ENCODE data around the gene AMER2.

AMER2 gene

GRCh38 chr13:25147638-25148401 is 24.3 kb downstream of the AMER2 start:
- H3K4me2 ChIP-seq (ENCODE audit: low read depth, low read length) = no peak overlapping the region
- H4K20me1 ChIP-seq (ENCODE audit: insufficient read depth, low read length) = no peaks in the 10 kb centered on the region
- H3K4me3 ChIP-seq (ENCODE audit: low read length) = no peak overlapping the region
- H3K27ac ChIP-seq (ENCODE audit: low read length) = no peak overlapping the region
- no peaks in the 10 kb centered on the region for H3K9me3 ChIP-seq (replicated peaks; ENCODE audit: insufficient read depth, low read length)
- no peak overlapping the region for H3K9ac ChIP-seq (ENCODE audit: low read length)
- no peak for DNase-seq
- H3K9me2 ChIP-seq (replicated peaks; ENCODE audit: insufficient read depth, low read length) = no peaks in the 10 kb centered on the region
- H3K36me3 ChIP-seq (replicated peaks; ENCODE audit: insufficient read depth, low read length) = no peaks in the 10 kb centered on the region
- no peaks in the 10 kb centered on the region for H3K79me2 ChIP-seq (ENCODE audit: low read length)
- no peaks in the 10 kb centered on the region for H3K4me1 ChIP-seq (ENCODE audit: low read length)
- TF ChIP-seq, protein P1, sequence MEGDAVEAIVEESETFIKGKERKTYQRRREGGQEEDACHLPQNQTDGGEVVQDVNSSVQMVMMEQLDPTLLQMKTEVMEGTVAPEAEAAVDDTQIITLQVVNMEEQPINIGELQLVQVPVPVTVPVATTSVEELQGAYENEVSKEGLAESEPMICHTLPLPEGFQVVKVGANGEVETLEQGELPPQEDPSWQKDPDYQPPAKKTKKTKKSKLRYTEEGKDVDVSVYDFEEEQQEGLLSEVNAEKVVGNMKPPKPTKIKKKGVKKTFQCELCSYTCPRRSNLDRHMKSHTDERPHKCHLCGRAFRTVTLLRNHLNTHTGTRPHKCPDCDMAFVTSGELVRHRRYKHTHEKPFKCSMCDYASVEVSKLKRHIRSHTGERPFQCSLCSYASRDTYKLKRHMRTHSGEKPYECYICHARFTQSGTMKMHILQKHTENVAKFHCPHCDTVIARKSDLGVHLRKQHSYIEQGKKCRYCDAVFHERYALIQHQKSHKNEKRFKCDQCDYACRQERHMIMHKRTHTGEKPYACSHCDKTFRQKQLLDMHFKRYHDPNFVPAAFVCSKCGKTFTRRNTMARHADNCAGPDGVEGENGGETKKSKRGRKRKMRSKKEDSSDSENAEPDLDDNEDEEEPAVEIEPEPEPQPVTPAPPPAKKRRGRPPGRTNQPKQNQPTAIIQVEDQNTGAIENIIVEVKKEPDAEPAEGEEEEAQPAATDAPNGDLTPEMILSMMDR (IDR thresholded peaks at IDR 0.05; ENCODE audit: low read length) = no peak
- TF ChIP-seq EZH2 (optimal IDR thresholded peaks at IDR 0.05; ENCODE audit: low read depth, low read length) (no peak), EZH2phosphoT487 (IDR thresholded peaks at IDR 0.05; ENCODE audit: low read length) (no peak)
- H2AFZ ChIP-seq (ENCODE audit: low read length) = no peak overlapping the region
- H3F3A ChIP-seq (ENCODE audit: insufficient read depth, low read length) = no peaks in the 10 kb centered on the region
- H3K27me3 ChIP-seq (replicated peaks; ENCODE audit: insufficient read depth, low read length) = no peaks in the 10 kb centered on the region

DNA sequence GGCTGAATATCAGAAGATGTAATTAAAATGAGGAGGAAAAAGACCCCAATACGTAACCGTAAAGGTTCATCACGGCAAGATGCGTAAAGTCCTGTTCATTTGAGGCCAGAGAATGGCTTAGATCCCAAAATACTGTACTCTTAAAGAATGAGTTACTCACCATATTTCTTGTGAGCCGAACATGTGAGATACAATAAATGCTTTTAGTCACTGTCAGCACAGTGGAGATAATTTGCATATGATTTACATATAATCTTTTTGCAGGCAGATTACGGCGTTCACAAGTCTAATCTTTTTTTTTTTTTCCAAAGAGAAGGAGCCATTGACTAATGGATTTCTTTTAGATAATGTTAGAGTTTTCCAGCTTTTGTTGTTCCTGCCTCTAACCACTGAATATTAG is 28.4 kb downstream of the AMER2 start:
- no peak overlapping the region for H3K4me3 ChIP-seq (ENCODE audit: low read length)
- no peak overlapping the region for H3K4me2 ChIP-seq (ENCODE audit: low read depth, low read length)
- H3K27ac ChIP-seq (ENCODE audit: low read length) = no peak overlapping the region
- TF ChIP-seq EZH2 (optimal IDR thresholded peaks at IDR 0.05; ENCODE audit: low read depth, low read length) = no peak
- TF ChIP-seq, protein P1 (IDR thresholded peaks at IDR 0.05; ENCODE audit: low read length) = no peak
- TF ChIP-seq EZH2phosphoT487 (IDR thresholded peaks at IDR 0.05; ENCODE audit: low read length) = no peak
- no peak overlapping the region for H3K9ac ChIP-seq (ENCODE audit: low read length)
- H3K36me3 ChIP-seq (replicated peaks; ENCODE audit: insufficient read depth, low read length) = no peaks in the 10 kb centered on the region
- H3K27me3 ChIP-seq (replicated peaks; ENCODE audit: insufficient read depth, low read length) = no peaks in the 10 kb centered on the region
- no peaks in the 10 kb centered on the region for H3K79me2 ChIP-seq (ENCODE audit: low read length)
- H3F3A ChIP-seq (ENCODE audit: insufficient read depth, low read length) = no peaks in the 10 kb centered on the region
- H3K4me1 ChIP-seq (ENCODE audit: low read length) = no peaks in the 10 kb centered on the region
- H2AFZ ChIP-seq (ENCODE audit: low read length) = no peak overlapping the region
- H3K9me2 ChIP-seq (replicated peaks; ENCODE audit: insufficient read depth, low read length) = no peaks in the 10 kb centered on the region
- no peaks in the 10 kb centered on the region for H4K20me1 ChIP-seq (ENCODE audit: insufficient read depth, low read length)
- DNase-seq = no peak
- no peaks in the 10 kb centered on the region for H3K9me3 ChIP-seq (replicated peaks; ENCODE audit: insufficient read depth, low read length)

GRCh38 chr13:25141042-25141441 is 31.0 kb downstream of the AMER2 start:
- H3K4me1 ChIP-seq (ENCODE audit: low read length) = no peaks in the 10 kb centered on the region
- H3F3A ChIP-seq (ENCODE audit: insufficient read depth, low read length) = no peaks in the 10 kb centered on the region
- H3K27ac ChIP-seq (ENCODE audit: low read length) = no peak overlapping the region
- no peak overlapping the region for H3K4me3 ChIP-seq (ENCODE audit: low read length)
- no peaks in the 10 kb centered on the region for H3K9me2 ChIP-seq (replicated peaks; ENCODE audit: insufficient read depth, low read length)
- TF ChIP-seq EZH2phosphoT487 (IDR thresholded peaks at IDR 0.05; ENCODE audit: low read length) (no peak), EZH2 (optimal IDR thresholded peaks at IDR 0.05; ENCODE audit: low read depth, low read length) (no peak)
- TF ChIP-seq, protein P1 (IDR thresholded peaks at IDR 0.05; ENCODE audit: low read length) = no peak
- H3K36me3 ChIP-seq (replicated peaks; ENCODE audit: insufficient read depth, low read length) = no peaks in the 10 kb centered on the region
- H3K4me2 ChIP-seq (ENCODE audit: low read depth, low read length) = no peak overlapping the region
- H3K79me2 ChIP-seq (ENCODE audit: low read length) = no peaks in the 10 kb centered on the region
- no peaks in the 10 kb centered on the region for H3K9me3 ChIP-seq (replicated peaks; ENCODE audit: insufficient read depth, low read length)
- H3K9ac ChIP-seq (ENCODE audit: low read length) = no peak overlapping the region
- no peak overlapping the region for H2AFZ ChIP-seq (ENCODE audit: low read length)
- H4K20me1 ChIP-seq (ENCODE audit: insufficient read depth, low read length) = no peaks in the 10 kb centered on the region
- DNase-seq = no peak
- H3K27me3 ChIP-seq (replicated peaks; ENCODE audit: insufficient read depth, low read length) = no peaks in the 10 kb centered on the region

All from MM.1S (cell line).